GM10266 (cell line): ENCODE results near the gene MLC1.

Experiments
- DNase-seq: peaks from one replicate; pipeline ENCODE4 v3.0.0; 2012; ENCODE audit errors: extremely low spot score
- TF ChIP-seq, protein P1 (sequence below): IDR thresholded peaks from 2 replicates; pipeline ENCODE4 v1.5.1; 2012; ENCODE audit warnings: mild to moderate bottlenecking, low read depth; ENCODE audit not compliant: control insufficient read depth, insufficient read depth; ENCODE audit errors: missing control alignments

MLC1 gene

GRCh38 chr22:50082961-50083461 is 2.2 kb downstream of the MLC1 start:
- TF ChIP-seq, protein P1, sequence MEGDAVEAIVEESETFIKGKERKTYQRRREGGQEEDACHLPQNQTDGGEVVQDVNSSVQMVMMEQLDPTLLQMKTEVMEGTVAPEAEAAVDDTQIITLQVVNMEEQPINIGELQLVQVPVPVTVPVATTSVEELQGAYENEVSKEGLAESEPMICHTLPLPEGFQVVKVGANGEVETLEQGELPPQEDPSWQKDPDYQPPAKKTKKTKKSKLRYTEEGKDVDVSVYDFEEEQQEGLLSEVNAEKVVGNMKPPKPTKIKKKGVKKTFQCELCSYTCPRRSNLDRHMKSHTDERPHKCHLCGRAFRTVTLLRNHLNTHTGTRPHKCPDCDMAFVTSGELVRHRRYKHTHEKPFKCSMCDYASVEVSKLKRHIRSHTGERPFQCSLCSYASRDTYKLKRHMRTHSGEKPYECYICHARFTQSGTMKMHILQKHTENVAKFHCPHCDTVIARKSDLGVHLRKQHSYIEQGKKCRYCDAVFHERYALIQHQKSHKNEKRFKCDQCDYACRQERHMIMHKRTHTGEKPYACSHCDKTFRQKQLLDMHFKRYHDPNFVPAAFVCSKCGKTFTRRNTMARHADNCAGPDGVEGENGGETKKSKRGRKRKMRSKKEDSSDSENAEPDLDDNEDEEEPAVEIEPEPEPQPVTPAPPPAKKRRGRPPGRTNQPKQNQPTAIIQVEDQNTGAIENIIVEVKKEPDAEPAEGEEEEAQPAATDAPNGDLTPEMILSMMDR = no peak
- DNase-seq = peak; percentile 8

- TF ChIP-seq, protein P1 = no peak
- DNase-seq = peak; percentile 12
Measured at GRCh38 chr22:50082197-50082715, 3.0 kb downstream of the MLC1 start.

GRCh38 chr22:50081426-50082196 is 3.6 kb downstream of the MLC1 start:
- TF ChIP-seq, protein P1 = no peak
- DNase-seq = peak; percentile 13

- DNase-seq = peak; percentile 9
- TF ChIP-seq, protein P1 = no peak
Measured at GRCh38 chr22:50080077-50080465, 5.2 kb downstream of the MLC1 start.

DNA sequence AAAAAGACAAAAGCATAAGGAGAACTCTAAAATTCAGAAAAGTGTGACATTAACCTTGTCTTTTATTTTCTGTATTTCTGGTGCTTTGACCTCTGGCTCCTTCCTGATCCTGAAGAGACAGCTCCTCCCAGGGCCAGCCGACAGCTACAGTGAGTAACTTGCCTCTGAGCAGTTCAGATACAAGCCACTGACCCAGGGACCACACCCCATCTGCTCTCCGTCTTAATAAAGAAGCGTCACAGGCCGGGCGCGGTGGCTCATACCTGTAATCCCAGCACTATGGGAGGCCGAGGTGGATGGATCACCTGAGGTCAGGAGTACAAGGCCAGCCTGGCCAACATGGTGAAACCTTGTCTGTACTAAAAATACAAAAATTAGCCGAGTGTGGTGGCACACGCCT is 6.5 kb downstream of the MLC1 start:
- TF ChIP-seq, protein P1 = no peak
- no peak for DNase-seq

- DNase-seq = no peak
- TF ChIP-seq, protein P1 = no peak
Measured at GRCh38 chr22:50078246-50078645, 7.0 kb downstream of the MLC1 start.
